Nephron (organoid): Measurements from ENCODE around the gene SUPT6H.
A peak's percentile ranks its signal among the peaks of the same experiment; 100 is the strongest.

Experiments
- H3K27ac Mint-ChIP-seq, 3 experiments: 2 replicates each; pipeline ENCODE4 v1.8.0; 2020; ENCODE audit warnings: mixed read lengths in 3 of 3, mild to moderate bottlenecking in 2 of 3, moderate library complexity in 1 of 3
- H3K27me3 Mint-ChIP-seq: 2 replicates; pipeline ENCODE4 v1.8.0; 2021; ENCODE audit warnings: low read depth, mild to moderate bottlenecking, moderate library complexity, mixed read lengths
- H3K36me3 Mint-ChIP-seq: 2 replicates; pipeline ENCODE4 v1.8.0; 2020; ENCODE audit warnings: low read depth, mixed read lengths
- H3K4me1 Mint-ChIP-seq: 2 replicates; pipeline ENCODE4 v1.8.0; 2020; ENCODE audit warnings: mixed read lengths
- H3K4me3 Mint-ChIP-seq, 3 experiments: 2 replicates each; pipeline ENCODE4 v1.8.0; 2020; ENCODE audit warnings: mild to moderate bottlenecking in 3 of 3, mixed read lengths in 3 of 3, moderate library complexity in 2 of 3
- H3K9me3 Mint-ChIP-seq: 2 replicates; pipeline ENCODE4 v1.8.0; 2020; ENCODE audit warnings: mixed read lengths
- TF ChIP-seq, protein P1 (sequence below), 3 experiments: fragments of 200-600 bp; sonication (generic); IDR thresholded peaks; one replicate each; pipeline ENCODE4 v1.5.0; 2021; ENCODE audit warnings: antibody characterized with exemption in 3 of 3; ENCODE audit not compliant: unreplicated experiment in 3 of 3

The SUPT6H gene

DNA sequence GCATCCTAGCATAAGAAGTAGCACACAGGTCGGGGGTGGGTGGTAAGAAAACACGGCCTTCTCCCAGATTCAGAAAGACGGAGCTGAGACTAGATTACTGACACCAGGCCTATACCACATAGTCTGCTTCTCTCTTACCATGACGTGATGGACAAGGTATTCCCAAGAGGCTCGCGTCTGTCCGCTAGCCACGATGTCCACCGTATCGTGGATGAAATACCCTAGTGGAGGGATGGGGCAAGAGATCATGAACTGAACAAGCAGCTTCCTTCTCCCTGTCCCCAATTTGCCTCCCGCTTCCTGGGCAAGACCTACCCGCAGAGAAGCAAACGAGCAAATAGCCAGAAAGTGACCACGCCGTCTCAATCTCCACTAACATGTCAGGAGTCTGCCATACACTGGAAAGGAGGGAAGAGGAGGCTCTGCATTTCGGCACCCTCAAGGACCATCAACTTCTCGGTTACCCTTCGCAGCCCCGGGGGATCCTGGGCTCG lies 63.2 kb downstream of the SUPT6H start:
- Mint-ChIP-seq H3K9me3 (no peaks in the 10 kb centered on the region), H3K27me3 (no peaks in the 10 kb centered on the region), H3K36me3 (peaks cover 45% of the 10 kb centered on the region), H3K27ac (peak overlapping the region; percentile 70 to 95 (median 88)), H3K4me1 (peaks cover 46% of the 10 kb centered on the region), H3K4me3 (peak overlapping the region; percentile 85 to 92 (median 86))
- TF ChIP-seq, protein P1, sequence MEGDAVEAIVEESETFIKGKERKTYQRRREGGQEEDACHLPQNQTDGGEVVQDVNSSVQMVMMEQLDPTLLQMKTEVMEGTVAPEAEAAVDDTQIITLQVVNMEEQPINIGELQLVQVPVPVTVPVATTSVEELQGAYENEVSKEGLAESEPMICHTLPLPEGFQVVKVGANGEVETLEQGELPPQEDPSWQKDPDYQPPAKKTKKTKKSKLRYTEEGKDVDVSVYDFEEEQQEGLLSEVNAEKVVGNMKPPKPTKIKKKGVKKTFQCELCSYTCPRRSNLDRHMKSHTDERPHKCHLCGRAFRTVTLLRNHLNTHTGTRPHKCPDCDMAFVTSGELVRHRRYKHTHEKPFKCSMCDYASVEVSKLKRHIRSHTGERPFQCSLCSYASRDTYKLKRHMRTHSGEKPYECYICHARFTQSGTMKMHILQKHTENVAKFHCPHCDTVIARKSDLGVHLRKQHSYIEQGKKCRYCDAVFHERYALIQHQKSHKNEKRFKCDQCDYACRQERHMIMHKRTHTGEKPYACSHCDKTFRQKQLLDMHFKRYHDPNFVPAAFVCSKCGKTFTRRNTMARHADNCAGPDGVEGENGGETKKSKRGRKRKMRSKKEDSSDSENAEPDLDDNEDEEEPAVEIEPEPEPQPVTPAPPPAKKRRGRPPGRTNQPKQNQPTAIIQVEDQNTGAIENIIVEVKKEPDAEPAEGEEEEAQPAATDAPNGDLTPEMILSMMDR (IDR thresholded peaks at IDR 0.05; ENCODE audit: unreplicated experiment in 3 of 3): no peak

DNA sequence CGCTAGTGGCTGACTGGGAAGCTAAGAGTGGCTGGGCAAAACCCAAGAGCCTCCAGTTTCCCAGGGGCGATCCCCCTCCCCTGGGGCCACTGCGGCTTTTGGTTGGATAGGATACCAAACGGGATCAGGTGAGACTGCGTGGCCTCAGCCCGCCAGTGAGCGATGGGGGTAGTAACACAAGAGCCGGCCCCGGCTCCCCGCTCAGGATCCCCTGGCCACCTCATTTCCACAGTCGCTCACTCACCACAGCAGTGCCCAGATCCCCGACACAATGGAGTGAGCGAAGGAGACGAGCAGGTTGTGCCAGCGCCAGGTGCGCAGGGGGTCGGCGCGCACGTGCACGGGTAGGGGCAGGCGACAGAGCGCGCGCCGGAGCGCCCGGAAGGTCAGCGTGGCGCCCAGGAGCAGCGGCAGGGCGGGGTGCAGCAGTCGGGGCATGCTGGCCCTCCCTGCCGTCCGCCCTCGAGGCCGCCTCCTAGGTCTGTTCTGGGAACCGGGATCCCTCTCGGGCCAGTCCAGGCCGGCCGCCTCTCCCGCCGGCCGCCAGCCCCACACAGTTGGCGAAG lies 63.7 kb downstream of the SUPT6H start:
- TF ChIP-seq, protein P1 (IDR thresholded peaks at IDR 0.05; ENCODE audit: unreplicated experiment in 3 of 3): no peak
- Mint-ChIP-seq H3K27me3 (no peaks in the 10 kb centered on the region), H3K4me3 (peak overlapping the region; percentile 85 to 92 (median 86)), H3K4me1 (peaks cover 41% of the 10 kb centered on the region), H3K9me3 (no peaks in the 10 kb centered on the region), H3K36me3 (peaks cover 39% of the 10 kb centered on the region), H3K27ac (peak overlapping the region; percentile 70 to 95 (median 88))

DNA sequence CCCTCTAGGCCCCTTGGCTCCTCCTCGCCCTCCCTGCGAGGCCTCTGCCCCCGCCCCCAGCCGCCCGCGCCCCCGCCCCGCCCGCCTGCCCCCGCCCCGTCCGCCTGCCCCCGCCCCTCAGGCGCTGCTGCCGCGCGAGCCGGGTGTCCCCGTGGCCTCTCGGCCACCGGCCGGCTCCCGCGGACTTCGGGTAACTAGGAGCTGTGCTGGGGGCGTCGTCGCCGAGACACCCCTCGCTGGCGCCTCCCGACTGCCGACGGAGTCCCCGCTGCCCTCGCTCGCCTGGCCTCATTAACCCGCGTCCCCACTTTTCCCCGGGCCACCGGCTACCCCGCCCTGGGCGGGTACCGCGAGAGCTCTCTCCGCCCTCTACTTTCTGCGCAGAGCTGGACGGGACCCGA lies 64.2 kb downstream of the SUPT6H start, which contains the start of gene TLCD1:
TSS of gene TLCD1 (minus strand) at position 8 of the 401 bp plus-strand sequence. CDS start 136 bp downstream, outside the sequence.
- peaks cover 34% of the 10 kb centered on the region for H3K36me3 Mint-ChIP-seq
- TF ChIP-seq, protein P1 (IDR thresholded peaks at IDR 0.05; ENCODE audit: unreplicated experiment in 3 of 3): no peak
- H3K27me3 Mint-ChIP-seq: no peaks in the 10 kb centered on the region
- peak within 1 kb of the TSS; percentile 71 to 97 (median 95) for H3K27ac Mint-ChIP-seq
- H3K4me3 Mint-ChIP-seq: peak within 1 kb of the TSS; percentile 96 to 99 (median 98)
- no peaks in the 10 kb centered on the region for H3K9me3 Mint-ChIP-seq
- peaks cover 36% of the 10 kb centered on the region for H3K4me1 Mint-ChIP-seq

DNA sequence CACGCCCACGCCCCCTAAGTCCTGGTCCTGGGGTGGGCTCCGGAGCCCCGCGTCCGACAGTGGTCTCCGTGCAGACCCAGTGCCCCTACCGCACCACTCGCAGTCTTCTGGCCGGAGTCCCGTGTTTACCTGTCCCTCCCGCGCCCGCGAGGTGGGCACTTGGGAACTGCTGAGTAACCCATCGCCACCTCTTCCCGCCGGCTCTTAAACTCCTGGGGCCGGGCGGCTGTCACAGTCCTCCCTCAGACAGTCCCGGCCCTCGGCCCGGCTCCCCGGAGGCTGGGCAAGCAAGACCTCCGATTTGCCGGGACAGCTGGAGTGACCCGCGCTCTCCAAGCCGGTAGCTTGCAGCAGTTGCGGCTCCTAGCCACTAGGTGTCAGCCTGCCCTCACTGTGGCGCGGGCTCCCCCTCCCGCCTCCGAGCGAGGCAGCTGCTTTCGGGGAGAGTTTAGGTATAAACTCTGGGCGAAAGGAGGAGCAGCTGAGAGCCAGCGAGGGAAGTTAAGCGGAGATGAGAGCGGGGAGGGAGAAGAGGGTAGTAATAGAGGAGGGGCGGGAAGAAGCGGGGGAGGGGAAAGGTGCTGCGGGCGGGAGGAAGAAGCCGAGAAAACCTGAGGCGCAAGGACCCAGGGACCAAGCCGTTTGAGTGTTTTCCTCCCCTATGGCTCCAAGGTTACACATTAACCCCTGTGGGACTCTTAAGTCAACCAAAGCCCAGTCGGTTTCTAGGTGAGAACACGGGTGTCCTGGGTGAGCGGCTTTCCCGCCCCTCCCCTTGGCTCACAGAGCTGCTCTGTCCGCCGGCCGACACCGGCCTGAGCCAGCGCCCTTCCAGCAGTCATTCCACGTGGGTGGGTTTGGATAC lies 64.9 kb downstream of the SUPT6H start:
- Mint-ChIP-seq H3K4me3 (peak overlapping the region; percentile 96 to 99 (median 98)), H3K4me1 (peaks cover 31% of the 10 kb centered on the region), H3K27ac (peak overlapping the region; percentile 71 to 97 (median 91)), H3K27me3 (no peaks in the 10 kb centered on the region), H3K36me3 (peaks cover 30% of the 10 kb centered on the region), H3K9me3 (no peaks in the 10 kb centered on the region)
- TF ChIP-seq, protein P1 (IDR thresholded peaks at IDR 0.05; ENCODE audit: unreplicated experiment in 3 of 3): peak; percentile 98 to 99 (median 99)

DNA sequence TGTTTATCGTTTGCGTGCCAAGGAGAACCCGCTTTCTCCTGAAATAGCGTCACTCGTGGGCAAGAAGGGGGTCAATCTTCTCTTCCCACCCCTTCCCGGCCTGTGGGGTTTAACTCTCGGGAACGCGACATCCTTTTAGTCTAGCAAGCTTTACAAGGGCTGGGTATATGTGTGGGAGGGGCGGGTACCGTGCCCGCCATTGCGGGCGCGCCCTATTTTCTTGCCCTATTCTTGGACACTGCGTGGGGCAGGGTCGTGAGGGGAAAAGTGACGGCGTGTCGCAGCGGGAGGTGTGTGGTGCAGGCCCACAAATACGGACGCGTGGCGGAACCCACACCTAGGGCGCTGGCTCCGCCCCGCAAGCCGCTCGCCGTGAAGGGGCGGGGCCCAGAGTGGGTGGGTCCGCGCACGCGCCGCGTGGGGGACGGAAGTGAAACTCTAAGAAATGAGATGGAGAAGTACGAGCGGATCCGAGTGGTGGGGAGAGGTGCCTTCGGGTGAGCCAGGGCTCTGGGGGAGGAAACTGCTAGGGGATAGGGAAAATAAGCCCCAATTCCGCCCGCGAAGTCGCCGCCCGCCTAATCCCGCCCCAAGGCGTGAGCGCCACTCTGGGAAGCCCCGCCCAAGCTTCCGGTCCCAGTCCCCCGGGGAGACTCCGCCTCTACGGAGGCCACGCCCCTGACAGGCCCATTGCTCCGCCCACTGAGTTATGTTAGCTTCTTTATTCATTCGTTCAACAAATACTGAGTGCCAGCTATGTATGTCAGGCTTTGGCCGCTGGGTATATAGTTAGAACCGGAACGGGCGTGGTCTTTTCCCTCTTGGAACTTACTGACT lies 66.6 kb downstream of the SUPT6H start, which contains the start of gene NEK8:
TSS of gene NEK8 (plus strand) at position 425 of the 837 bp plus-strand sequence. CDS start at position 451, 26 bp downstream.
- TF ChIP-seq, protein P1 (IDR thresholded peaks at IDR 0.05; ENCODE audit: unreplicated experiment in 3 of 3): no peak
- H3K4me3 Mint-ChIP-seq: peak within 1 kb of the TSS; percentile 96 to 99 (median 98)
- H3K4me1 Mint-ChIP-seq: peaks cover 23% of the 10 kb centered on the region
- peaks cover 17% of the 10 kb centered on the region for H3K36me3 Mint-ChIP-seq
- H3K9me3 Mint-ChIP-seq: no peaks in the 10 kb centered on the region
- H3K27me3 Mint-ChIP-seq: no peaks in the 10 kb centered on the region
- peak within 1 kb of the TSS; percentile 71 to 97 (median 91) for H3K27ac Mint-ChIP-seq
